ENCODE results near the gene SVBP.

The SVBP gene

DNA sequence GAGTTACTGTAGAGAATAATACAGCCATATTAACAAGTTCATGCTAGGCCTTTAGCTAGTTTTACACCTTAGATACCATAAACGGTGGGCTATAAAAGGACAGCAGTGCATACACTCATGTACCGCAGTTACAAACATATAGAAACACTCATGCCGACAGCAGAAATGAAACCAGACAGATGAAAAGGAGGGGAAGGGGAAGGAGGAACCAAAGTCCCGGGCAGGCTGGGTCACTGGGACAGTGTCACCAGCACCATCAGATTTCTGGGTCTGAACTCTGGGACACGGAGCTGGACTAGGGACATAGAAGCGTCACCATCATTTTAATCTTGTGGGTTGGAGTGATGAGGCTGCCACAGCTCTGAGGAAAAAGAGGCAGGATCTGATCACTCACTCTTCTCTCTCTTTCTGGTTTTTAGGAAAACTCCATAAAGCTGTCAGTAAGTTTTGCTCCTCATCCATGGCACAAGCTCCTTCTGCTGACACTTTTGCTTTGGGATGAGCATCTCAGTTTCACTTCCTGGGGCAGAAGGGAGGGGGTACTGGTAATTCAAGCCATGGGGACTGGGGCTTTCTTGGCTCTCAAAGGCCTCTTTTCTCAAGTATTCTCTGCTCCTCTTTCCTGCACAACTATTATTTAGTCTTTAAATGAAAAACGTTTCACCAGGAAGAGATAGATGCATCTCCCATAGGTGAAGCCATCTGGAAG, 21.4 kb upstream of the SVBP start:
- TF ChIP-seq SUZ12 (IDR thresholded peaks at IDR 0.05) (no peak), FOXK2 (IDR thresholded peaks at IDR 0.05) (no peak), ARNT (IDR thresholded peaks at IDR 0.05) (no peak), LEF1 (IDR thresholded peaks at IDR 0.05; ENCODE audit: borderline replicate concordance) (no peak), FOXM1 (IDR thresholded peaks at IDR 0.05; ENCODE audit: borderline replicate concordance) (no peak), CTBP1 (IDR thresholded peaks at IDR 0.05; ENCODE audit: borderline replicate concordance) (no peak), SP1 (IDR thresholded peaks at IDR 0.05) (no peak), ELF4 (IDR thresholded peaks at IDR 0.05) (no peak), HDGF (IDR thresholded peaks at IDR 0.05; ENCODE audit: borderline replicate concordance) (no peak), FOXA1 (IDR thresholded peaks at IDR 0.05) (no peak), L3MBTL2 (conservative IDR thresholded peaks at IDR 0.05) (no peak)
- TF ChIP-seq, protein P1, sequence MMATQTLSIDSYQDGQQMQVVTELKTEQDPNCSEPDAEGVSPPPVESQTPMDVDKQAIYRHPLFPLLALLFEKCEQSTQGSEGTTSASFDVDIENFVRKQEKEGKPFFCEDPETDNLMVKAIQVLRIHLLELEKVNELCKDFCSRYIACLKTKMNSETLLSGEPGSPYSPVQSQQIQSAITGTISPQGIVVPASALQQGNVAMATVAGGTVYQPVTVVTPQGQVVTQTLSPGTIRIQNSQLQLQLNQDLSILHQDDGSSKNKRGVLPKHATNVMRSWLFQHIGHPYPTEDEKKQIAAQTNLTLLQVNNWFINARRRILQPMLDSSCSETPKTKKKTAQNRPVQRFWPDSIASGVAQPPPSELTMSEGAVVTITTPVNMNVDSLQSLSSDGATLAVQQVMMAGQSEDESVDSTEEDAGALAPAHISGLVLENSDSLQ (IDR thresholded peaks at IDR 0.05): no peak
- no peak for DNase-seq (ENCODE audit: extremely low spot score)
- POLR2A ChIA-PET: interaction anchor here (2.1 kb wide), 1 partner anchor 9 kb away, joined by 34 read pairs; the partner anchor contains the start of gene ZNF691
- CTCF ChIA-PET: no interaction called here

DNA sequence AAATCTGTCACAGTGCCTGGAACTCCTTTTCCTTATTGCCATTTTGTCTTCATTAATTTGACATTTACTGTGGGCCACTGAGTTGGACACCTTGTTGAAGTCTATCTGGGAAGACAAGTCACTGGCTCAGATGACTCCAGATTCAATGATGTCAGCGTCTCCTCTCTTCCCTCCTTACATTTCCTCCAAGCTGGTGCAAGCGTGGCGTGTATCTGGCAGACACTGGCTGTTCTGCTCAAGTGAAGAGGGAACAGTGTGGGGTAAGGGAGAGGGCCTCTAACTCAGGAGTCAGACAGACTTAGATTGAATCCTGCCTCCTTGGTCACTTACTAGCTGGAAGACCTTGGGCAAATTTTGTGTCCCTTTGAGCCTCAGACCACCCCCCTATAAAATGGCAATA, 20.5 kb upstream of the SVBP start:
- DNase-seq (ENCODE audit: extremely low spot score): no peak
- ChIA-PET POLR2A (interaction anchor here (2.1 kb wide), 1 partner anchor 10 kb away, joined by 34 read pairs; the partner anchor contains the start of gene ZNF691), CTCF (interaction anchor here (1.0 kb wide), 1 partner anchor 13 kb away, joined by 4 read pairs; no protein-coding TSS in a partner anchor)
- no peak for TF ChIP-seq HDGF (IDR thresholded peaks at IDR 0.05; ENCODE audit: borderline replicate concordance)
- no peak for TF ChIP-seq ZNF384 (IDR thresholded peaks at IDR 0.05)
- TF ChIP-seq SUZ12 (IDR thresholded peaks at IDR 0.05): no peak
- no peak for TF ChIP-seq ELF4 (IDR thresholded peaks at IDR 0.05)
- TF ChIP-seq BHLHE40 (IDR thresholded peaks at IDR 0.05; ENCODE audit: borderline replicate concordance): no peak
- TF ChIP-seq, protein P1 (IDR thresholded peaks at IDR 0.05): no peak
- TF ChIP-seq TARDBP (IDR thresholded peaks at IDR 0.05): no peak

DNA sequence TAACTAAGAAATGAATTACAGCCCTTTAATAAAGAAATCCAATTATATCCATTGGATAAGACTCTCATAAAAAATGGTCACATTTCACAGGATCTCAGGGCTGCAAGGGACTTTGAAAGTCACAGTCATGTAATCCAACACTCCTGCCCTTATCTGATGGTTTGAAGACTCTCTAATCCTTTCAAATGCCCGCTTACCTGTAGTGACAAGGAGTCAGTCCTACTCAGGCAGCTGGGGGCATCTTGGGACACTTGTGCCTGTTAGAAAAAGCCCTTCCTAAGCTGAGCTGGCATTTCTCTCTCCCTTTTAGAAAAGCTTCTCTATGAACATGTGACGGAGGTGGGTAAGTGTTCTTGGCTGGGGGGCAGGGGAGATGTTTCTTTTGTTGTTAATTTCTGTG, 18.2 kb upstream of the SVBP start:
- ChIA-PET CTCF (interaction anchor here (0.9 kb wide), 1 partner anchor 11 kb away, joined by 7 read pairs; the partner anchor contains the start of gene ZNF691), POLR2A (interaction anchor here (1.1 to 3.0 kb wide), 5 partner anchors 8 to 69 kb away, joined by 3 to 43 read pairs (median 5); partner anchors contain the start of genes C1orf50, P3H1 and ZNF691)
- TF ChIP-seq BHLHE40 (IDR thresholded peaks at IDR 0.05; ENCODE audit: borderline replicate concordance): no peak
- TF ChIP-seq FOXM1 (IDR thresholded peaks at IDR 0.05; ENCODE audit: borderline replicate concordance): no peak
- no peak for TF ChIP-seq L3MBTL2 (conservative IDR thresholded peaks at IDR 0.05)
- no peak for TF ChIP-seq NFRKB (IDR thresholded peaks at IDR 0.05)
- no peak for TF ChIP-seq SP1 (IDR thresholded peaks at IDR 0.05)
- no peak for TF ChIP-seq FOXK2 (IDR thresholded peaks at IDR 0.05)
- no peak for TF ChIP-seq ELF4 (IDR thresholded peaks at IDR 0.05)
- TF ChIP-seq HDGF (IDR thresholded peaks at IDR 0.05; ENCODE audit: borderline replicate concordance): no peak
- TF ChIP-seq TARDBP (IDR thresholded peaks at IDR 0.05): no peak
- TF ChIP-seq, protein P1 (IDR thresholded peaks at IDR 0.05): no peak
- no peak for TF ChIP-seq ARNT (IDR thresholded peaks at IDR 0.05)
- TF ChIP-seq LEF1 (IDR thresholded peaks at IDR 0.05; ENCODE audit: borderline replicate concordance): no peak
- no peak for TF ChIP-seq FOXA1 (IDR thresholded peaks at IDR 0.05)
- no peak for TF ChIP-seq ZNF384 (IDR thresholded peaks at IDR 0.05)
- TF ChIP-seq CTBP1 (IDR thresholded peaks at IDR 0.05; ENCODE audit: borderline replicate concordance): no peak
- DNase-seq (ENCODE audit: extremely low spot score): no peak

GRCh38 chr1:42834803-42835202, 17.6 kb upstream of the SVBP start:
- ChIA-PET CTCF (interaction anchor here (0.9 kb wide), 1 partner anchor 12 kb away, joined by 7 read pairs; the partner anchor contains the start of gene ZNF691), POLR2A (interaction anchor here (1.3 to 3.0 kb wide), 4 partner anchors 9 to 68 kb away, joined by 3 to 43 read pairs (median 6); partner anchors contain the start of genes C1orf50, P3H1 and ZNF691)
- DNase-seq (ENCODE audit: extremely low spot score): no peak
- TF ChIP-seq NFRKB (IDR thresholded peaks at IDR 0.05) (no peak), SP1 (IDR thresholded peaks at IDR 0.05) (no peak), CTBP1 (IDR thresholded peaks at IDR 0.05; ENCODE audit: borderline replicate concordance) (no peak), FOXM1 (IDR thresholded peaks at IDR 0.05; ENCODE audit: borderline replicate concordance) (no peak)

GRCh38 chr1:42833981-42834380, 16.8 kb upstream of the SVBP start:
- ChIA-PET CTCF (no interaction called here), POLR2A (interaction anchor here (1.4 to 3.0 kb wide), 3 partner anchors 10 to 13 kb away, joined by 5 to 43 read pairs (median 7); partner anchors contain the start of gene ZNF691)
- TF ChIP-seq HDGF (IDR thresholded peaks at IDR 0.05; ENCODE audit: borderline replicate concordance) (no peak), ARNT (IDR thresholded peaks at IDR 0.05) (no peak), LEF1 (IDR thresholded peaks at IDR 0.05; ENCODE audit: borderline replicate concordance) (no peak), BHLHE40 (IDR thresholded peaks at IDR 0.05; ENCODE audit: borderline replicate concordance) (no peak), SP1 (IDR thresholded peaks at IDR 0.05) (no peak), FOXA1 (IDR thresholded peaks at IDR 0.05) (no peak), ELF4 (IDR thresholded peaks at IDR 0.05) (no peak), FOXK2 (IDR thresholded peaks at IDR 0.05) (no peak), NFRKB (IDR thresholded peaks at IDR 0.05) (no peak), L3MBTL2 (conservative IDR thresholded peaks at IDR 0.05) (no peak), ZNF384 (IDR thresholded peaks at IDR 0.05) (no peak), FOXM1 (IDR thresholded peaks at IDR 0.05; ENCODE audit: borderline replicate concordance) (no peak), SUZ12 (IDR thresholded peaks at IDR 0.05) (no peak), TARDBP (IDR thresholded peaks at IDR 0.05) (no peak), CTBP1 (IDR thresholded peaks at IDR 0.05; ENCODE audit: borderline replicate concordance) (no peak)
- TF ChIP-seq, protein P1 (IDR thresholded peaks at IDR 0.05): no peak
- no peak for DNase-seq (ENCODE audit: extremely low spot score)

Data from HEK293T (cell line).